Spinal cord (tissue), 10 donors: ENCODE data around the gene HSD3B7. TPM values are rescaled to one million over a fixed set of nuclear protein-coding genes. Genes with fewer than 3 reads are reported as not detected.

ENCODE experiments used
- DNase-seq, 6 donors: peaks; one replicate each; pipeline versions ENCODE4 v3.0.0 to v3.0.0-alpha.2; 2013 to 2015; ENCODE audit warnings: low spot score in 6 of 6, low read depth in 4 of 6
- H3K27ac ChIP-seq: one replicate; pipeline ENCODE4 v1.5.1; 2013; ENCODE audit warnings: low read depth, low read length, control low read depth
- H3K27me3 ChIP-seq: one replicate; pipeline ENCODE4 v1.6.1; 2013; ENCODE audit warnings: low read length; ENCODE audit not compliant: control insufficient read depth, insufficient read depth
- H3K36me3 ChIP-seq: one replicate; pipeline ENCODE4 v1.6.1; 2013; ENCODE audit warnings: low read length; ENCODE audit not compliant: control insufficient read depth, insufficient read depth
- H3K4me1 ChIP-seq: one replicate; pipeline ENCODE4 v1.6.1; 2013; ENCODE audit warnings: low read length; ENCODE audit not compliant: control insufficient read depth, insufficient read depth
- H3K4me3 ChIP-seq: one replicate; pipeline ENCODE4 v1.5.1; 2013; ENCODE audit warnings: low read depth, low read length, control low read depth
- H3K9me3 ChIP-seq: one replicate; pipeline ENCODE4 v1.6.1; 2013; ENCODE audit warnings: low read length; ENCODE audit not compliant: control insufficient read depth, insufficient read depth
- WGBS: methylation state at CpG from one replicate; pipeline ENCODE4 v1.1.5; 2013; ENCODE audit warnings: missing lambda C conversion rate; ENCODE audit not compliant: insufficient coverage; 5-methylcytosine and 5-hydroxymethylcytosine counted together
- polyA plus RNA-seq, 2 donors: library from polyadenylated mRNA; unstranded; fragments of 120-200 nt; gene quantifications; one replicate each; pipeline ENCODE4 v1.2.1, GENCODE V29; 2013; ENCODE audit not compliant: insufficient read length in 2 of 2
- small RNA-seq: library from RNA; depleted of rRNA; stranded (forward); fragments of <200 nt; gene quantifications from one replicate; pipeline ENCODE3, GENCODE V24; 2014; ENCODE audit warnings: low replicate concordance
- total RNA-seq, 2 donors: library from RNA; depleted of rRNA in 1 of 2; stranded (reverse); fragments of 120-200 nt in 1 of 2; fragments of >200 nt in 1 of 2; gene quantifications; one replicate each; pipeline versions ENCODE4 v1.2.3 to v1.2.4, GENCODE V29; 2013 to 2014
- donor health status: healthy.

HSD3B7 gene
- total and polyA plus RNA-seq, 4 donors: 5.7 to 14.7 (median 8.4) TPM

- DNase-seq: no peak
- 59% methylated on average over 2 of the region's 4 CpGs for WGBS
- Histone ChIP-seq H3K27ac (no peak overlapping the region), H3K4me3 (no peak overlapping the region), H3K36me3 (peaks cover 14% of the 10 kb centered on the region), H3K4me1 (peaks cover 13% of the 10 kb centered on the region), H3K9me3 (no peaks in the 10 kb centered on the region), H3K27me3 (no peaks in the 10 kb centered on the region)
Measured at GRCh38 chr16:31031276-31031675, 46.3 kb downstream of the HSD3B7 start.

DNA sequence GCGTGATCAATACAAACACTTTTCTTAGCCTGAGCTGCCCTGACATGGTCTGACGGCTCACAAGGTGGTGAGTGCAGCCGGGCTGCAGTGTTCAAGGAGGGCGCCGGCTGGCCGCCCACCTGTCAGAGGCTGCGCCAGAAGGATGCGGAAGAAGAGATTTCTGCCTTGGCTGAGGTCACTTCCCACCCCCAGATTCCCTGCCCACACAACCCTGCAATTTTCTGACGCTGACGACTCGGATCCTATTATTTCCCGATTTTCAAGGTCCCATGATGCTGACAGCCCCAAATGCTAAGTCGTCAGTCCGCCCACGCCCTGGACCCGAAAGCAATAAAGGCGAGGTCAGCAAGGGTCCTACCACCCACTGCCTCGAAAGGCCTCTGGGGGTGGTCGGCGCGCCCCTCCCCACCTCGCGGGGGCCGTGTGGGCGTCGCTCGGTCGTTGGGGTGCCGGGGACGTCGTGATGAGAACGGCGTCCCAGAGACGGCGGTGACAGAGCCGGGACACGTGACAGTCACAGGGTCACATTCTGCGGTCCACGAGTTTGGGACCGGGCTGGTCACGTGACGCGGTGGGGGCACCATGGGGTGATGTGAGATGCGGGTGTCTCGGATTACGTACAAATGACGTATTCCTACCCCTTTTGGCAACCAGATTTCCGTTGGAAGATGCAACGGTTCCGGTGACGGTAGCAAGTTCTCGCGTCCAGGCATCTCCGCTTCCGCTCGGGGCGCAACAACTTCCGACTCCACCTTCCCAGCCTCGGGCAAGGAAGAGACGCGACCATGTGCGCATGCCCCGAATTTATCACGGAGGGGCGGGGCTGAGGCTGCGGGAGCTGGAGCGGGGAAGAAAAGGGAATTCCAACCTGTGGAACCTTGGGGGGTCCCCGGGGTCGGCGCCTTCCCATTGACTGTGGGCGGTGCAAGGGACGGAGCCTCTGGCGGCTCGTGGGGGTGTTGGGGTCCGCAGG lies 48.0 kb downstream of the HSD3B7 start, which contains the start of gene STX4:
STX4 (plus strand) TSS at position 823 of the 973 bp plus-strand sequence. CDS start 248 bp downstream, outside the sequence.
- DNase-seq: peak; percentile 94 to 100 (median 96)
- H3K4me3 ChIP-seq: peak within 1 kb of the TSS; percentile 95
- under 1% methylated on average over 71 of the region's 75 CpGs for WGBS
- H3K4me1 ChIP-seq: peaks cover 13% of the 10 kb centered on the region
- no peaks in the 10 kb centered on the region for H3K9me3 ChIP-seq
- H3K27ac ChIP-seq: peak within 1 kb of the TSS; percentile 96
- peaks cover 24% of the 10 kb centered on the region for H3K36me3 ChIP-seq
- no peaks in the 10 kb centered on the region for H3K27me3 ChIP-seq

DNA sequence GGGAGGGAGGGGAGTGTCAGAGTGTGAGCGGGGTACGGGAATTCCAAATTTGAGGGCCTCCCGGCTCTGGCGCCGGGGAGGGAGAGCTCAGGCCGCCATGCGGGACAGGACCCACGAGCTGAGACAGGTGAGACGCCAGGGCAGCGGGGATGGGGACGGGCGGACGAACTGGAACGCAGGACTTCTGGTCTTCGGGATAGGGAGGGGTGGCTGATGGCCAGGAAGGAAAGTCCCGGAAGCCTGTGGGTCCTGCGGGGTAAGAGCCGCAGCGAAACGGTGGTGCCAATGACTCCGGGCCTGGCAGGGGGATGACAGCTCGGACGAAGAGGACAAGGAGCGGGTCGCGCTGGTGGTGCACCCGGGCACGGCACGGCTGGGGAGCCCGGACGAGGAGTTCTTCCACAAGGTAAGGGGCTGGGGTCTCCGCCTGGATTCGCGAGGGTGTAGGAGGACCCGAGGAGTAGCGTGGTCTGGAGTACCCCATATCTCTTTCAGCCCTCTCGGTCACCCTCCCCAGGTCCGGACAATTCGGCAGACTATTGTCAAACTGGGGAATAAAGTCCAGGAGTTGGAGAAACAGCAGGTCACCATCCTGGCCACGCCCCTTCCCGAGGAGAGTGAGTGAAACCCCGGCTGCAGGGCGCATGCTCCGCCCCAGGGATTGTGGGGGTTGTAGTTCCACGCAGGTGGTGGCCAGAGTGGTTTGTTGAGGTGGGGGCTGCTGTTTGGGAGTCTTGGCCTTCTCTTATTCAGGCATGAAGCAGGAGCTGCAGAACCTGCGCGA lies 48.9 kb downstream of the HSD3B7 start:
- Histone ChIP-seq H3K4me1 (peaks cover 21% of the 10 kb centered on the region), H3K9me3 (no peaks in the 10 kb centered on the region), H3K4me3 (peak overlapping the region; percentile 95), H3K27ac (peak overlapping the region; percentile 96), H3K36me3 (peaks cover 33% of the 10 kb centered on the region), H3K27me3 (no peaks in the 10 kb centered on the region)
- WGBS: 0% methylated on average over 46 of the region's 47 CpGs
- peak in 5 of 6 donors; percentile 62 to 96 (median 80) for DNase-seq

GRCh38 chr16:31036691-31037090 lies 51.7 kb downstream of the HSD3B7 start:
- Histone ChIP-seq H3K4me1 (peaks cover 21% of the 10 kb centered on the region), H3K36me3 (peaks cover 58% of the 10 kb centered on the region), H3K27me3 (no peaks in the 10 kb centered on the region), H3K9me3 (no peaks in the 10 kb centered on the region), H3K27ac (no peak overlapping the region), H3K4me3 (no peak overlapping the region)
- 42% methylated on average over 2 of the region's 2 CpGs for WGBS
- no peak for DNase-seq

Small RNA genes lying within 50 kb of the gene (small RNA-seq; reads per million reads assigned to genes)
- not detected for gene AC135048.1

Other genes with a start within 250 kb of the HSD3B7 start
- 10 to 100 TPM; 16.2 to 24.4 TPM for gene PHKG2, start 236.8 kb upstream of the HSD3B7 start, total RNA-seq
- gene PHKG2, start 236.8 kb upstream of the HSD3B7 start, polyA plus RNA-seq: 10 to 100 TPM; 41.2 to 53.9 TPM
- gene CFAP119, start 223.1 kb upstream of the HSD3B7 start, total RNA-seq: 10 to 100 TPM in 1 of 2 donors, 1 to 10 TPM in 1; 3.3 to 11.2 TPM
- gene CFAP119, start 223.1 kb upstream of the HSD3B7 start, polyA plus RNA-seq: 10 to 100 TPM; 16.0 to 19.1 TPM
- gene RNF40, start 222.9 kb upstream of the HSD3B7 start, total RNA-seq: 100 to 1,000 TPM in 1 of 2 donors, 10 to 100 TPM in 1; 70.7 to 101 TPM
- 100 to 1,000 TPM; 128 to 132 TPM for gene RNF40, start 222.9 kb upstream of the HSD3B7 start, polyA plus RNA-seq
- gene ZNF629, start 198.0 kb upstream of the HSD3B7 start, total RNA-seq: 10 to 100 TPM in 1 of 2 donors, 1 to 10 TPM in 1; 7.8 to 24.2 TPM
- gene ZNF629, start 198.0 kb upstream of the HSD3B7 start, polyA plus RNA-seq: 10 to 100 TPM; 26.5 to 27.4 TPM
- gene BCL7C, start 91.1 kb upstream of the HSD3B7 start, total RNA-seq: 10 to 100 TPM; 27.0 to 71.7 TPM
- 10 to 100 TPM; 39.7 to 48.2 TPM for gene BCL7C, start 91.1 kb upstream of the HSD3B7 start, polyA plus RNA-seq
- gene CTF1, start 88.6 kb upstream of the HSD3B7 start, total RNA-seq: 1 to 10 TPM in 1 of 2 donors, under 1 TPM in 1; 0.79 to 2.1 TPM
- 1 to 10 TPM; 4.0 to 6.1 TPM for gene CTF1, start 88.6 kb upstream of the HSD3B7 start, polyA plus RNA-seq
- gene FBXL19, start 61.6 kb upstream of the HSD3B7 start, total RNA-seq: 10 to 100 TPM; 15.8 to 23.9 TPM
- 10 to 100 TPM; 86.4 to 90.1 TPM for gene FBXL19, start 61.6 kb upstream of the HSD3B7 start, polyA plus RNA-seq
- gene ORAI3, start 36.1 kb upstream of the HSD3B7 start, total RNA-seq: 10 to 100 TPM; 10.4 to 28.0 TPM
- 10 to 100 TPM; 13.9 to 15.5 TPM for gene ORAI3, start 36.1 kb upstream of the HSD3B7 start, polyA plus RNA-seq
- 1 to 10 TPM; 2.3 to 5.0 TPM for gene SETD1A, start 27.5 kb upstream of the HSD3B7 start, total RNA-seq
- gene SETD1A, start 27.5 kb upstream of the HSD3B7 start, polyA plus RNA-seq: 10 to 100 TPM; 16.7 to 17.4 TPM
- 10 to 100 TPM; 16.0 to 46.5 TPM for gene STX1B, start 25.4 kb downstream of the HSD3B7 start, total RNA-seq
- 100 to 1,000 TPM; 116 to 130 TPM for gene STX1B, start 25.4 kb downstream of the HSD3B7 start, polyA plus RNA-seq
- 10 to 100 TPM; 28.6 to 45.2 TPM for gene STX4, start 48.4 kb downstream of the HSD3B7 start, total RNA-seq
- 10 to 100 TPM; 84.9 to 91.6 TPM for gene STX4, start 48.4 kb downstream of the HSD3B7 start, polyA plus RNA-seq
- 1 to 10 TPM; 4.9 to 5.8 TPM for gene ZNF668, start 89.0 kb downstream of the HSD3B7 start, total RNA-seq
- 10 to 100 TPM; 12.6 TPM for gene ZNF668, start 89.0 kb downstream of the HSD3B7 start, polyA plus RNA-seq
- 10 to 100 TPM in 1 of 2 donors, 1 to 10 TPM in 1; 5.9 to 14.4 TPM for gene ZNF646, start 89.2 kb downstream of the HSD3B7 start, total RNA-seq
- 10 to 100 TPM; 11.2 to 11.9 TPM for gene ZNF646, start 89.2 kb downstream of the HSD3B7 start, polyA plus RNA-seq
- gene PRSS53, start 103.7 kb downstream of the HSD3B7 start, total RNA-seq: 1 to 10 TPM; 2.0 to 9.8 TPM
- gene PRSS53, start 103.7 kb downstream of the HSD3B7 start, polyA plus RNA-seq: 1 to 10 TPM; 2.5 to 7.1 TPM
- 100 to 1,000 TPM in 1 of 2 donors, 10 to 100 TPM in 1; 60.0 to 111 TPM for gene VKORC1, start 109.6 kb downstream of the HSD3B7 start, total RNA-seq
- 100 to 1,000 TPM in 1 of 2 donors, 10 to 100 TPM in 1; 66.5 to 107 TPM for gene VKORC1, start 109.6 kb downstream of the HSD3B7 start, polyA plus RNA-seq
- gene BCKDK, start 123.2 kb downstream of the HSD3B7 start, total RNA-seq: 10 to 100 TPM; 13.5 to 25.0 TPM
- 10 to 100 TPM; 49.7 TPM for gene BCKDK, start 123.2 kb downstream of the HSD3B7 start, polyA plus RNA-seq
- gene KAT8, start 132.5 kb downstream of the HSD3B7 start, total RNA-seq: 10 to 100 TPM; 38.1 to 81.9 TPM
- 10 to 100 TPM; 54.7 to 69.7 TPM for gene KAT8, start 132.5 kb downstream of the HSD3B7 start, polyA plus RNA-seq
- under 1 TPM; 0.10 to 0.94 TPM for gene PRSS8, start 150.5 kb downstream of the HSD3B7 start, total RNA-seq
- 1 to 10 TPM in 1 of 2 donors, under 1 TPM in 1; 0.46 to 1.5 TPM for gene PRSS8, start 150.5 kb downstream of the HSD3B7 start, polyA plus RNA-seq
- 1 to 10 TPM; 1.4 to 2.8 TPM for gene PRSS36, start 164.9 kb downstream of the HSD3B7 start, total RNA-seq
- 10 to 100 TPM; 10.5 TPM for gene PRSS36, start 164.9 kb downstream of the HSD3B7 start, polyA plus RNA-seq
- 10 to 100 TPM; 49.9 to 59.2 TPM for gene FUS, start 194.9 kb downstream of the HSD3B7 start, total RNA-seq
- gene FUS, start 194.9 kb downstream of the HSD3B7 start, polyA plus RNA-seq: 100 to 1,000 TPM; 554 to 673 TPM
- gene PYCARD, start 217.6 kb downstream of the HSD3B7 start, total RNA-seq: 10 to 100 TPM; 10.6 to 14.3 TPM
- gene PYCARD, start 217.6 kb downstream of the HSD3B7 start, polyA plus RNA-seq: 1 to 10 TPM; 6.8 to 7.6 TPM
- gene TRIM72, start 228.9 kb downstream of the HSD3B7 start, total RNA-seq: under 1 TPM; 0.22 to 0.50 TPM
- 1 to 10 TPM in 1 of 2 donors, under 1 TPM in 1; 0.90 to 1.1 TPM for gene TRIM72, start 228.9 kb downstream of the HSD3B7 start, polyA plus RNA-seq
- gene PYDC1, start 231.9 kb downstream of the HSD3B7 start, total RNA-seq: 1 to 10 TPM in 1 of 2 donors, not detected in 1; 1.3 TPM
- 1 to 10 TPM in 1 of 2 donors, under 1 TPM in 1; 0.86 to 2.0 TPM for gene PYDC1, start 231.9 kb downstream of the HSD3B7 start, polyA plus RNA-seq